ENCODE measurements around the gene DOCK1. TPM values are rescaled to one million over a fixed set of nuclear protein-coding genes. Genes with fewer than 3 reads are reported as not detected.

The DOCK1 gene
- total RNA-seq, 2 experiments from 2014 or later: 0.14 to 0.18 TPM

DNA sequence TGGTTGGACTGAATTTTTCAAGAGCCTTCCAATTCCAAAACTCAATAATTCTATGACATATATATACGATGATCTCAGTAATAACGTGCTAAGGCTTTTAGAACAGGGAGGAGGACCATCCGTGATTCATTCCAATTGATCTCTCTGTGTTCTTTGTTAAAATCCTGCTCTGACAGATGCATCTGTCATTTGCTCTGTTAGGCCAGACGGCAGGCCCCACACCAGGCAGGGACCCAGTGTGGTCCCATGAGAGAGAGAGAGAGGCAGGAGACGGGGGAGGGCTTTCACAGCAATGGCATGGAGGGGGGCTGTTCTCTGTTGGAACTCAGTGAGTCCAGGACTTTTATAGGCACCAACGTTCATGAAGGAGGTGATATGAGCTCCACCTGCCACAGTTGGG lies 451.1 kb downstream of the DOCK1 start:
- POLR2A ChIA-PET: no interaction called here
- intact Hi-C loops (cut with micrococcal nuclease): no loop called here
- Mint-ChIP-seq H3K27me3 (no peaks in the 10 kb centered on the region), H3K4me3 (no peak overlapping the region), H3K36me3 (ENCODE audit: low read depth) (no peaks in the 10 kb centered on the region), H3K9me3 (no peaks in the 10 kb centered on the region), H3K4me1 (ENCODE audit: low read depth) (no peaks in the 10 kb centered on the region), H3K27ac (no peak overlapping the region)
- TF ChIP-seq, protein P1, sequence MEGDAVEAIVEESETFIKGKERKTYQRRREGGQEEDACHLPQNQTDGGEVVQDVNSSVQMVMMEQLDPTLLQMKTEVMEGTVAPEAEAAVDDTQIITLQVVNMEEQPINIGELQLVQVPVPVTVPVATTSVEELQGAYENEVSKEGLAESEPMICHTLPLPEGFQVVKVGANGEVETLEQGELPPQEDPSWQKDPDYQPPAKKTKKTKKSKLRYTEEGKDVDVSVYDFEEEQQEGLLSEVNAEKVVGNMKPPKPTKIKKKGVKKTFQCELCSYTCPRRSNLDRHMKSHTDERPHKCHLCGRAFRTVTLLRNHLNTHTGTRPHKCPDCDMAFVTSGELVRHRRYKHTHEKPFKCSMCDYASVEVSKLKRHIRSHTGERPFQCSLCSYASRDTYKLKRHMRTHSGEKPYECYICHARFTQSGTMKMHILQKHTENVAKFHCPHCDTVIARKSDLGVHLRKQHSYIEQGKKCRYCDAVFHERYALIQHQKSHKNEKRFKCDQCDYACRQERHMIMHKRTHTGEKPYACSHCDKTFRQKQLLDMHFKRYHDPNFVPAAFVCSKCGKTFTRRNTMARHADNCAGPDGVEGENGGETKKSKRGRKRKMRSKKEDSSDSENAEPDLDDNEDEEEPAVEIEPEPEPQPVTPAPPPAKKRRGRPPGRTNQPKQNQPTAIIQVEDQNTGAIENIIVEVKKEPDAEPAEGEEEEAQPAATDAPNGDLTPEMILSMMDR (IDR thresholded peaks at IDR 0.05): no peak
- CTCF ChIA-PET: no interaction called here
- DNase-seq (no peak), ATAC-seq (no peak)

DNA sequence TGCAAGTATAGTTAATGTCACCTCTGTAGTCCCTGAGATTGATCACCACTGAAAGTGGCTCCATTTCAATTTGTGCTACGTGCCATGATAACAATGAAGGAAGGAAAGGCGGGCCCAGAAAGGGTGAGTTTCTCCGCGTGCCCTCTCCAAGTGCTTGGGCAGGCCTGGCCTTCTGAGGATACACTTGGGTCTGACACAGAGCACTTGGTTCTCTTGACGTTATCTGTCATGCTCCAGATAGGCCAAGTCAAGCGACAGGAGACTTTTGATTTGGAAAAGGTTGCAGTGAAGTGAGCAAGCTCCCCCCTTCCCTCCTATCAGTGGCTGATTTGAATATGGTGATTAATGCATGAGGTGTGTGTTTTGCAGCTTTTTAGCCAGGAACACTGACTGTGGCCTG lies 452.0 kb downstream of the DOCK1 start:
- no peak for ATAC-seq
- H3K4me1 Mint-ChIP-seq (ENCODE audit: low read depth): no peaks in the 10 kb centered on the region
- no peaks in the 10 kb centered on the region for H3K36me3 Mint-ChIP-seq (ENCODE audit: low read depth)
- no peaks in the 10 kb centered on the region for H3K27me3 Mint-ChIP-seq
- H3K27ac Mint-ChIP-seq: no peak overlapping the region
- H3K9me3 Mint-ChIP-seq: no peaks in the 10 kb centered on the region
- H3K4me3 Mint-ChIP-seq: no peak overlapping the region
- POLR2A ChIA-PET: no interaction called here
- TF ChIP-seq, protein P1 (IDR thresholded peaks at IDR 0.05): no peak
- intact Hi-C loops (cut with micrococcal nuclease): no loop called here
- no peak for DNase-seq
- CTCF ChIA-PET: no interaction called here

DNA sequence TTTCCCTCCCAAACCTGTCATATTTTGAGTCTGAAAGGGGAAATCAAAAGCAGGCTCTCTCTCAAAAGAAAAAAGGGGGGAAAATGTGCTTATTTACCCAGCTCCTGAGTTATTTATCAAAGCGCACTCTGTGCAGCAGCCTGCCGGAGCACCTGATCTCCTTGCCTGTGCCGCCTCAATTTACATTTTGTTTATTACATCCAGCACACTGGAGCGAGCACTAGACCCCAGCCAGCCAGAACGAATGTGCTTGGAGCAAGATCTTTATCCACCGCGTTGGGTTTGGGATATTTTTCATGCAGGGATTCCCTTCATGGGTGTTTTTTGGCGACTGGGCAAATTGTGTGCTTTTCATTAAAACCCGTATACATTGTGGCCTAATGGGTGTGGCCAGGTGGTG lies 453.1 kb downstream of the DOCK1 start:
- no peaks in the 10 kb centered on the region for H3K9me3 Mint-ChIP-seq
- intact Hi-C loops (cut with micrococcal nuclease): no loop called here
- no peaks in the 10 kb centered on the region for H3K4me1 Mint-ChIP-seq (ENCODE audit: low read depth)
- CTCF ChIA-PET: no interaction called here
- POLR2A ChIA-PET: no interaction called here
- H3K27ac Mint-ChIP-seq: no peak overlapping the region
- H3K27me3 Mint-ChIP-seq: no peaks in the 10 kb centered on the region
- no peaks in the 10 kb centered on the region for H3K36me3 Mint-ChIP-seq (ENCODE audit: low read depth)
- ATAC-seq (no peak), DNase-seq (no peak)
- TF ChIP-seq, protein P1 (IDR thresholded peaks at IDR 0.05): no peak
- no peak overlapping the region for H3K4me3 Mint-ChIP-seq

DNA sequence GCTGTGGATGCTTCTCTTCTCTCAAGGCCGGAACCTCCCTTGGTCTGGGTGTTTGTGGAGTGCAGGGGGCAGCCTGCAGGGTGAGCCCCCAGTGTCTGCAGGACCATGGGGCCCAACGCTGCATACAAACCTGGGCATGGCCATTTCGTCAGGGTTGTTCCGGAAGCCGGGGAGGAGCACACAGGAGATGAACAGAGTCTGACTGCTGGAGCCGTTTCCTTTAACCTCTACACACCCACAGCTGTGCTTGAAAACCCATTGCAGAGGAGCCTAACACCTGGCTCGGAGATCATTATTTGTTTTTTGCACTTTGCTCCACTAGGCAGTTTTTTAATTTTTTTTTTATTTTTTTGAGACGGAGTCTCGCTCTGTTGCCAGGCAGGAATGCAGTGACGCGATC lies 458.8 kb downstream of the DOCK1 start:
- Mint-ChIP-seq H3K27me3 (no peaks in the 10 kb centered on the region), H3K27ac (no peak overlapping the region), H3K4me1 (ENCODE audit: low read depth) (no peaks in the 10 kb centered on the region), H3K4me3 (no peak overlapping the region), H3K9me3 (no peaks in the 10 kb centered on the region), H3K36me3 (ENCODE audit: low read depth) (no peaks in the 10 kb centered on the region)
- no peak for ATAC-seq
- intact Hi-C loops (cut with micrococcal nuclease): no loop called here
- ChIA-PET CTCF (no interaction called here), POLR2A (no interaction called here)
- TF ChIP-seq, protein P1 (IDR thresholded peaks at IDR 0.05): no peak
- DNase-seq: no peak

DNA sequence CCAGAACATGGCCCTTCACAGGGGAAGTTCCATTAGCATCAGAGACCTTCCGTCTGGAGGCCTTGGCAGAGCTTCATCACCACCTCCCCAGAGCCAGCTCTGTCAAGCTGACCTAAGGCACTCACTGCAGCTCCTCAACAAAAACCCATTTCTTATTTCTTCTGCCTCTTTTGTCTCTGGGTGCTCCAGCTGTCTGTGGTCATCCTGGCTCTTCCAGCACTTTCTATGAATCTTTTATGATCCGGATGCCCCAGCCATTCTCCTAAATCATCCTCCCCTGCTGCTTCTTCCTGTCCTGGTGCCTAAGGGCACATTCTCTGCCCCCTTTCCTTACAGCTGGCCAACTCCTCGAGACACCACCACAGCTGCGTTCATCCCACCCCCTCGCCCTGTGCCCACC lies 462.9 kb downstream of the DOCK1 start:
- DNase-seq: no peak
- ChIA-PET POLR2A (no interaction called here), CTCF (no interaction called here)
- TF ChIP-seq, protein P1 (IDR thresholded peaks at IDR 0.05): no peak
- no peaks in the 10 kb centered on the region for H3K27me3 Mint-ChIP-seq
- intact Hi-C loops (cut with micrococcal nuclease): no loop called here
- H3K4me3 Mint-ChIP-seq: no peak overlapping the region
- no peak for ATAC-seq
- no peaks in the 10 kb centered on the region for H3K4me1 Mint-ChIP-seq (ENCODE audit: low read depth)
- no peak overlapping the region for H3K27ac Mint-ChIP-seq
- H3K9me3 Mint-ChIP-seq: no peaks in the 10 kb centered on the region
- H3K36me3 Mint-ChIP-seq (ENCODE audit: low read depth): no peaks in the 10 kb centered on the region
